ENCODE data around the gene PGPEP1.
"Not testable (repeated sequence)": the region's sequence is repeated elsewhere in the genome, so short reads cannot be mapped to it uniquely, and the experiment has no call there.

PGPEP1 gene

GRCh38 chr19:18321734-18322102 is 18.7 kb upstream of the PGPEP1 start:
- no peak for TF ChIP-seq CTCF (IDR thresholded peaks at IDR 0.05; ENCODE audit: insufficient read depth, low read depth, low read length, missing control alignments)
- peak; percentile 68 for DNase-seq (ENCODE audit: low read depth)
- H3K4me3 ChIP-seq (ENCODE audit: low read depth, low read length): peak overlapping the region; percentile 82

- peak overlapping the region; percentile 82 for H3K4me3 ChIP-seq (ENCODE audit: low read depth, low read length)
- peak; percentile 79 for DNase-seq (ENCODE audit: low read depth)
- peak; percentile 19 for TF ChIP-seq CTCF (IDR thresholded peaks at IDR 0.05; ENCODE audit: insufficient read depth, low read depth, low read length, missing control alignments)
Measured at GRCh38 chr19:18322318-18322758, 18.1 kb upstream of the PGPEP1 start.

GRCh38 chr19:18322759-18323460 is 17.5 kb upstream of the PGPEP1 start, which contains the start of gene LSM4:
Gene LSM4 (minus strand): TSS chr19:18323076. CDS start chr19:18323020, 56 bp downstream.
- TF ChIP-seq CTCF (IDR thresholded peaks at IDR 0.05; ENCODE audit: insufficient read depth, low read depth, low read length, missing control alignments): peak; percentile 38

GRCh38 chr19:18324373-18324731 is 16.0 kb upstream of the PGPEP1 start:
- DNase-seq (ENCODE audit: low read depth); H3K4me3 ChIP-seq (ENCODE audit: low read depth, low read length): not testable (repeated sequence)

More at GRCh38 chr19:18322759-18323460, 17.5 kb upstream of the PGPEP1 start, which contains the start of gene LSM4:
- DNase-seq (ENCODE audit: low read depth): peak; percentile 99
- peak within 1 kb of the TSS; percentile 82 for H3K4me3 ChIP-seq (ENCODE audit: low read depth, low read length)

- no peak overlapping the region for H3K4me3 ChIP-seq (ENCODE audit: low read depth, low read length)
- DNase-seq (ENCODE audit: low read depth): no peak
- no peak for TF ChIP-seq CTCF (IDR thresholded peaks at IDR 0.05; ENCODE audit: insufficient read depth, low read depth, low read length, missing control alignments)
Measured at GRCh38 chr19:18326772-18327171, 13.6 kb upstream of the PGPEP1 start.

- peak; percentile 84 for TF ChIP-seq CTCF (IDR thresholded peaks at IDR 0.05; ENCODE audit: insufficient read depth, low read depth, low read length, missing control alignments)
- peak overlapping the region; percentile 53 for H3K4me3 ChIP-seq (ENCODE audit: low read depth, low read length)
Measured at GRCh38 chr19:18328340-18329034, 11.9 kb upstream of the PGPEP1 start.

GRCh38 chr19:18329035-18329376 is 11.4 kb upstream of the PGPEP1 start:
- no peak for DNase-seq (ENCODE audit: low read depth)
- no peak for TF ChIP-seq CTCF (IDR thresholded peaks at IDR 0.05; ENCODE audit: insufficient read depth, low read depth, low read length, missing control alignments)
- peak overlapping the region; percentile 53 for H3K4me3 ChIP-seq (ENCODE audit: low read depth, low read length)

More at GRCh38 chr19:18328340-18329034, 11.9 kb upstream of the PGPEP1 start:
- peak; percentile 96 for DNase-seq (ENCODE audit: low read depth)
